HG03060 (cell line): ENCODE data around the gene TMPRSS9.

Experiments used
- ATAC-seq: cut with Tn5 transposase; IDR thresholded peaks from one replicate; pipeline ENCODE4 v1.9.1; 2021; ENCODE audit warnings: low read depth, moderate number of reproducible peaks; ENCODE audit not compliant: unreplicated experiment

Gene TMPRSS9

DNA sequence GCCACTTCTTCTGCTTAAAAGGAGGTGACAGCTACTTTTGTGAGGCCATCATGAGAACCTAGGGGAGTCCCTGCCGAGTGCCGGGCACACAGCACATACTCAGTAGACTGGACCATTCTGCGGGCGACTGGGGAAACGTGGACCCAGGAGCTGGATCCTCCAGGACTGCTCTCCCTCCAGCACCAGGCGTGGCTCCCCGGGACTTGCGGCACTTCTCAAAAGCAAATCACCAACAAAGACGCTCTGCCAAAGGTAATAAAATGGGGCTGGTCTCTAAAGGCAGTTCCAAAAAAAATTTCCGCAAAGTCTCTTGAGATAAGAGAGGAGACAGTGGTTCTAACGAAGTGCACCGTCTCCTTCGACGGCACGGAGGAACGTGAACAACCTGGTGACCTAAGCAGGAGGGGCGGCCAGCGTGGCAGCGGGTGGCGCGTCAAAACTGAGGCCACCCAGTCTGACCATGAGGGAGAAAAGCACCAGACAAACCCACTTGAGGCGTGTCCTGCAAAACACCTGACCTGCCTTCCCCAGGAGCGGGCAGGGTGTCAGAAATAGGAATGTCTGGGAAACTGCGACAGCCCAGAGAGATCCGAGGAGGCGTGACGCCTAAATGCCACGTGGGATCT lies 1.4 kb upstream of the TMPRSS9 start:
- ATAC-seq = no peak

DNA sequence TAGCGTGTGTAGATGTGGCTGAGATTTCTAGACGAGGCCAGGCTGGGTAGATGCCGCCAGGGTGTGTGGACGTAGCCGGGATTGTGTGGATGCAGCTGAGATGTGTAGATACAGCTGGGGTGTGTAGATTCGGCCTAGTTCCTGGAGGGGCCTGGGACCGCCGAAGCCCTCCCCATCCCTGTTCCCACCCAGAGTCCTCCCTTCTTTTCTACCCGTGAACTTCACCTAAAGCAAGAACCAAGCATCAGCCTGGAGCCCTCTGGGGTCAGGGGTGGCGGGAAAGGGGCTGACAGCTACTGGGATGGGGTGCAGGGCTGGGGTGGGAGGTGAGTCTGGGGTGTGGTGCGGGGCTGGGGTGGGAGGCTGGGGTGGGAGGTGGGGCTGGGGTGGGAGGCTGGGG lies 768 bp downstream of the TMPRSS9 start:
- no peak for ATAC-seq

DNA sequence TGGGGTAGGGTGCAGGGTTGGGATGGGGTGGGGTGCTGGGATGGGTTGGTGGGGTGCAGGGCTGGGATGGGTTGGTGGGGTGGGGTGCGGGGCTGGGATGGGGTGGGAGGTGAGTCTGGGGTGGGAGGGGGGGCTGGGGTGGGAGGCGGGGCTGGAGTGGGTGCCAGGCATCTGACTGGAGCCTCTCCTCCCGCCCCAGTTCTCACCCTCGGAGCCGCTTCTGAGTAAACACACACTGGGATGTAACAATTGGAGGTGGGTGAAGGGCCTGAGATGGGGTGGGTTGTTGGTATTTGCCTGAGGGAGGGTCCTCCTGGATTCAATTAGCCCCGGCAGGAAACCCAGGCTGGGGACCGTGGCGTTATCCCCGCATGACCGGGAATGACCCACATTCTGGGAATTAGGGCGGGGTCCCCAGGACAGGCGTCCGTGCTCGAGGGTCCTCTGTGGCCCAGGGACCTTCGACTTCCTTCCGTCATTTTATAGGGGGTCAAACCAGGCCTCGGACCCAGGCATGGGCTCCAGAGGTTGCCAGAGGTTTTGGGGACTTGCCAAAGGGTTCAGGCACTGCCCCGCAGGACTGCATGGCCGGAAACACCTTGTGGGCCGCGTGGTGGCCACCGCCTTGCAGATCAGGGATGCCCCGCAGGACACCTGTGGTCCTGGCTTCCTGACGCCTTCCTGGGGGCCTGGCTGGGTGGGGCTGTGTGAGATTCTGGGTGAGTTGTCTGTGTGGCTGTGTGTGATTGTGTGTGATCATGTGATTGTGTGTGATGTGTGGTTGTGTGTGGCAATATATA lies 1.4 kb downstream of the TMPRSS9 start:
- no peak for ATAC-seq

DNA sequence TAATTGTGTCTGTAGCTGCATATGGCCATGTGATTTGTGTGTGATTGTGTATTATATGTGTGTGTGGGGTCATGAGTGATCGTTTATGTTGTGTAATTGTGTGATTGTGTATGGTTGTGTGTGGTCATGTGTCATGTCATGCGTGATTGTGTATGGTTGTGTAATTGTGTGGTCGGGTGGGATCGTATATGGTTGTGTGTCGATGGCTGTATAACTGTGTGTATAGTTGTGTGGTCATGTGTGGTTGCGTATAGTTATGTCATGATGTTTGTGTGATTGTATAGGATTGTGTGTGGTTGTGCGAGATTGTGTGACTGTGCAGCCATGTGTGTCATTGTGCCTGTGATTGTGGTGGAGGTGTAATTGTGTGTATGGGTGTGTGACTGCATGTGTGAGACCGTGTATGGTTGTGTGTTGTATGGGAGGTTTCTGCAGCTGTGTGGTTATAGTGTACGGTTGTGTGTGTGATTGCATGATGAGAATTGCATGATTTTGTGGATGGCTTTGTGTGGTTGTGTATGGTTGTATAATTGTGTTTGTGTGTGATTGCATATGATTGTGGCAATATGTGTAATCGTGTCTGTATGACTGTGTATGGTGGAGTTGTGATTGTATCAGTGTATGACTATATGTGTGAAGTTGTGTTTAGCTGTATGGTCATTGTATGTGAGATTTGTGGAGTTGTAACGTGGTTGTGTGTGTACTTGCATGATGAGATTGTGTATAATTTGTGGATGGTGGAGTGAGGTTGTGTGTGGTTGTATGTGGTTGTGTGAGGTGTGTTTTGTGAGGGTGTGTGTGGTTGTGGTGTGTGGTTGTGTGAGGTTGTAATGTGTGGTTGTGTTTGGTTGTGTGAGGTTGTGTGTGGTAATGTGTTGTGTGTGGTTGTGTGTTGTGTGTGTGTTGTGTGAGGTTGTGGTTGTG lies 2.2 kb downstream of the TMPRSS9 start:
- no peak for ATAC-seq

DNA sequence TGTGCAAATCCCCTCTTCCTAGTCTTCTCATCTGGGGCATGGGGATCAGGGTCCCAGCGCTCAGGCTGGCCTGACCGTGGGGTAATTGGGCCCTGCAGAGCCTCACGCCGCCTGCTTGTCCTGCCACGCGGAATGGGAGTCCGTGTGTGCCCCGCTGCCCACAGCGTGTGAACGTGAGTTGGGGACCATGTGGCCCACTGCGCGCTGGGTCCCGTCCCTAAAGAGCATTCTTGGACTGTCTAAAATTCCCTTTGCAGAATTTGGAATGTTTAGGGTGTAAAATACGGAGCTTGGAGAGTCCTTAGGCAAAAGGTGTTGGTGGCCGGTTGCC lies 2.9 kb downstream of the TMPRSS9 start:
- no peak for ATAC-seq

DNA sequence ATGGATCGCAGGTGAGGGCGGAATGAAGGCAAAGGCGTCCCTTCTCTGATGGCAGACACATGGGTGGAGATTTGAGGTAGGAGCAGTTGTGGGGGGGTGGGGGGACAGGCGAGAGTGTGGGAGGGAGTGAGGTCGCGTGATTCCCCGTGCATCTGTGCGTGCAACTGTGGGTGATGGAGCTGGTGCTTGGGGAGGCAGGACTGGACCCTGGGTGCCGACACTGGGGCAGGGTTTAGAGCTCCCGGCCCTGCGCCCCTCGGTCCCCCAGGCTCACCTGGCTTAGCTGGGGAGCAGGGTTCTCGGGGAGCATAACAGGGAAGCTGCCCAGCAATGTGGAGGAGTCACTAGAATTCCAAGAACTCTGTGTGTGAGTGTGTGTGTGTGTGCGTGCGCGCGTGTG lies 3.4 kb downstream of the TMPRSS9 start:
- no peak for ATAC-seq

DNA sequence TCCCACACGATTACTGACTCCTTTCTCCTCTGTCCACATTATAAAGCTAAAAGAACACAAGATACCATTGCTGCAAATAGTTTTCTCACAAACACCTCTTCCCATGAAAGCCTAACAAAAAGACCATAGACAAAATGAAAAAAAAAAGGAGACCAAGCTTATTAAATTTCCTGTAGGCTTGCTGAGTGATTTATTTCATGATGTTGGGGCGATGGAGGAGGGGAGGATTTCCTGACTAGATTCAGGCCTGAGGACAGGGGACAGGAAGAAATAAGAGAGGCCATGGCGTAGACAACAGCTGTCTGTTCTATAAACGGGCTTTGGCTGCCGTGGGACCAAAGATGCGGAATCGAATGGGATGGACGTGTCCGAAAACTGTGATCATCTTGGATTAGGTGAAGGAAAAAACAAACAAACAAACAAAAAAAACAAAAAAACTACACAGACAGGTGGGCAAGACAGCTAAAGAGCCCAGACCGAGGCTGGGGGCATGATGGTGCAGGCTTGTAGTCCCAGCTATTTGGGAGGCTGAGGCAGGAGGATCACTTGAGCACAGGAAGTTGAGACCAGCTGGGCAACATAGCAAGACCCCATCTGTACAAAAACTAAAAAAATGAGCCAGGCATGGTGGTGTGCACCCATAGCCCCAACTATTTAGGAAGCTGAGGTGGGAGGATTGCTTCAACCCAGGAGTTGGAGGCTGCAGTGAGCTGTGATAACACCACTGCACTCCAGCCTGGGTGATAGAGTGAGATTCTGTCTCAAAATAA lies 5.3 kb downstream of the TMPRSS9 start:
- ATAC-seq = no peak

DNA sequence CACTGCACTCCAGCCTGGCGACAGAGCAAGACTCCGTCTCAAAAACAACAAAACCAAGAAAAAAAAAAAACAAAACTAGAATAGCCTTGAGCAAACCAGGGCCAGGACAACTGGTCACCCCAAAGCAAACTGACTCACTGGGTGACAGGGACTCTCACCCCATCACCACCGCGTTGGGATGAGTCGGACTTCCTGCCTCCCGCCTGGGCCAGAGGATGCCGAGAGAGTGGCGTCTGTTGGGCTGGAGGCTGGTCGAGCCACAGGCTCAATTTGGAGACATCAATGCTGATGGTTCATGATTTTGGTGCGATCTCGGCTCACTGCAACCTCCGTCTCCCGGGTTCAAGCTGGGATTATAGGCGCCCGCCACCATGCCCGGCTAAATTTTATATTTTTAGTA lies 11.6 kb downstream of the TMPRSS9 start:
- ATAC-seq = no peak

DNA sequence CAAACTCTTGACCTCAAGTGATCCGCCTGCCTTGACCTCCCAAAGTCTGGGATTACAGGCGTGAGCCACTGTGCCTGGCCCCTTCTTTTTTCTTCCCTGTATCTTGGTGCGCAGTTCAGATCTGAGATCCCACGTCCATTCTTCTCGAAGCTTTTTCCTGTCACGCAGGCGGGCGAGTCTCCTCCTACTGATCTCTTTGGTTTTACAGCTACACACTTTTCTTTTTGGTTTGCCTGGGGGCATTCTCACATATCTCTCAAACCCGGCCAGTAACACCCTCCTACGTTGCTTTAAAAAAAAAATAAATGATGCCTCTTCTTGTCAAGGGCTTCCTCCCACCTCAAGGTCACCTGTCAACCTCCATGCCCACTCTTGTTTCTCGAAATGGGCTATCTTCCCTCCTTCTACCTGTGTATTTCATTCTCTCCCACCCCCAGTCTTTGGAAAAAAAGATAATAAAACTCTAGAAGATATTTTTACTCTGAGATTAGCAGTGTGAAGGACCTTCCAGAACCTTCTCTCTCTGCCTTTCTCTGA lies 12.1 kb downstream of the TMPRSS9 start:
- ATAC-seq = no peak

DNA sequence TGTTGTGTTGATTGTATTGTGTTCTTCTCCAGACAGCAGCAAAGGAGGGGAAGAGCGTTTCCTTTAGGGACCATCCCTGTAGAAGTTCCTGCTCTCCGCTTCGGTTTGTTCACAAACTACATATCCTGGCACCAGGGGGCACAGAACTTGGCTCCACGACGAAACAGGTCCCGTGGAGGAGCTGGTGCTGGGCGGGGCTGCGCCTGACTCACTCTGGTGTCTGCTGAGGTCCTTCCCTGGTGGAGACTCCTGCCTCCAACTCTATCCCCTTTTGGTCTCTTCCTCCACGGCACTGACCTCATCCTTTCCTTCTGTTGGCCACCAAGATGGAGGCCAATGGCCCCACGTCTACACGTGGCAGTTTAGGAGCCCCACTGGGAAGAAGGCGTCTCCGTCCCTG lies 14.7 kb downstream of the TMPRSS9 start:
- ATAC-seq = no peak

DNA sequence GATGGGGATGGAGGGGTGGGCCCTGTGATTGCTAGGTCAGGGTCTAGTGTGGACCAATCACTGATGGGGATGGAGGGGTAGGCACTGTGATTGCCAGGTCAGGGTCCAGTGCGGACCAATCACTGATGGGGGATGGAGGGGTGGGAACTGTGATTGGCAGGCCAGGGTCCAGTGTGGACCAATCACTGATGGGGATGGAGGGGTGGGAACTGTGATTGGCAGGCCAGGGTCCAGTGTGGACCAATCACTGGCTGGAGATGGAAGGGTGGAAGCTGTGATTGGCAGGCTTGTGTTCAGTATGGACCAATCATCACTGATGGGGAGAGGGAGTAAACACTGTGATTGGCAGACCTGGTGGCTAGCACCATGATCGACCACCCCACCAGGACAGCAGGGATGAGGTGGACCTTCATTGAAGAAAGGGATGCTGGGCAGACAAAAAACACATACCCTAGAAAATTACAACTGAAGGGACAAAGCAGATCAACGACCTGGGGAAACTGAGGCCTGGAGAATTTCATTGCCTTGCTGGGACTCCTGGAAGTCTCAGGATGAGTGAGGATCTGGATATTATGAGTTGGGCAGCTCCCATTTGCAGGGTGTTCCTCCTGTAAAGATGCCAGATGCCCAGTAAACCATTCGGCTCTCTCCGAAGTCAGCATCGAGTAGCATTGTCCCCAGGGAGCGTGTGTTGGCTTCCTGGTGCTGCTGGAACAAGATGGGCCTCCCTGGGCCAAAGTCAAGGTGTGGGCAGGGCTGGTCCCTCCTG lies 15.5 kb downstream of the TMPRSS9 start:
- no peak for ATAC-seq

DNA sequence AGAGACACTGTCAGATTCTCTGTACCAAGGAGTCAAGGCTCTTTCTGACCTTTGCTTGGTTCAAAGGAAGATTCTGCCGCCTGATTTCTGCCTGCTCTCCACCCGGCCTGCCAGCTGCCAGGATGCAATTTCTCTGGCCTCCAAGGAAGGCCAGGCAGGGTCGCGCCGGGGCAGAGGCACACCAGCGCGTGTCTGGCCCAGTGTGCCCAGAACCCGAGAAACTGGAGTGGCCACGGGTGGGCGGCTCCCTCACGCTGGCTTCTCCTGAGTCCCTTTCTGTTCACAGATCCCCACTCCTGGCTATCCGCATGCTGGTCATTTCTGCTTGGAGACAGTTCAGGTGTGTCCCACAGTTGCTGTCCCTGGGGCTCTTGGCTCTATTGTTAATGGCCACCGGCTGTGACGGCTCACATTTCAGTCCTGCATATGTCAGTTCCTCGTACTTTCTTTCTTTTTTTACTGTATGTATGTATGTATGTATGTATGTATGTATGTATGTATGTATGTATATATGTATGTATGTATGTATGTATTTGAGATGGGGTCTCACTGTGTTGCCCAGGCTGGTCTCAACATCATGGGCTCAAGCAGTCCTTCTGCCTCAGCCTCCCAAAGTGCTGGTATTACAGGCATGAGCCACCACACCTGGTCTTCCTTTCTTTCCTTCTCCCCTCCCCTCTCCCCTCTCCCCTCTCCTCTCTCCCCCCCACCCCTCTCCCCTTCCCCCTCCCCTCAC lies 16.9 kb downstream of the TMPRSS9 start:
- ATAC-seq = no peak

DNA sequence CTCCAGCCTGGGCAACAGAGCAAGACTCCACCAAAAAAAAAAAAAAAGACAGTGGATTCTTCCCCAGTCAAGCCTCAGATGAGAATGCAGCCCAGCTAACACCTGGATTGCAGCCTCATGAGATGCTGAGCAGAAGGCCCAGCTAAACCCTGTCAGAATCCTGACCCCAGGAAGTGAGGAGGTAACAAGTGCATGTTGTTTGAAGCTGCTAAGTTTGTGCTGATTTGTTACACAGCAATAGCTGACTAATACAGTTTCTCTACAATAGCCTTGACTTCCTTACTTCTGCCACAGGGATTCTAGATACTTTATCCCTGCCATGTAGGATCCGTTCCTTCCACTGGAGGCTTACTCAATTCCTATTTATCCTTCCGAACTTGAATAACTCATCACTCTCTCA lies 20.5 kb downstream of the TMPRSS9 start:
- ATAC-seq = no peak

DNA sequence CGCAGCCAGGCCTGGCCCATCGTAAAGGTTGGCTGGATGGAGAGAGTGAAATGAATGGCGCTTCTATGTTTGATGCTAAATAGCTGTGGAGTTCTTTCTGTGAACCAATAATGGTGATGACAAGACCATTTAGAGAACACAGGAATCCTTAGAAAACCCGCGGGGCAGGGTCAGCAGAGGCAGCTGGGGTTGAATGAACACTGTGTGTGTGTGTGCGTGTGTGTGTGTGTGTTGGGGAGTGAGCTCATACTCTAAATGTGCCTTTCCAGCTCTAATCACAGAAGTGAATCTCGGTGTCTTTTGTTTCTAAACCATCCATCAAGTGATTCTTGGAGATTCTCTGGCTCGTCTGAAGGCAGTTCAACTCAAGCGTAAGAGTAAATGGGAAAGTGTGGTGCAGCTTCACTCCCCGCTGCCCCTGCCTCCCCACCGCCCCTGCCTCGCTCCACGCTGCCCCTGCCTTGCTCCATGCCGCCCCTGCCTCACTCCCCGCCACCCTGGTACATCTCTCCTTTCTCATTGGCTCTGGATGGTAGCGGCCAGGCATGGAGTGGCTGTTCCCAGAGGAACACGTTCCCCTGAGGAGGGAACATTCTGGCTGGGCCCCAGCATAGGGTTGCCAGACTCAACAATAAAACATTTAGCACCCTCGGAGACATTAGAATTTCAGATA lies 21.2 kb downstream of the TMPRSS9 start:
- no peak for ATAC-seq

DNA sequence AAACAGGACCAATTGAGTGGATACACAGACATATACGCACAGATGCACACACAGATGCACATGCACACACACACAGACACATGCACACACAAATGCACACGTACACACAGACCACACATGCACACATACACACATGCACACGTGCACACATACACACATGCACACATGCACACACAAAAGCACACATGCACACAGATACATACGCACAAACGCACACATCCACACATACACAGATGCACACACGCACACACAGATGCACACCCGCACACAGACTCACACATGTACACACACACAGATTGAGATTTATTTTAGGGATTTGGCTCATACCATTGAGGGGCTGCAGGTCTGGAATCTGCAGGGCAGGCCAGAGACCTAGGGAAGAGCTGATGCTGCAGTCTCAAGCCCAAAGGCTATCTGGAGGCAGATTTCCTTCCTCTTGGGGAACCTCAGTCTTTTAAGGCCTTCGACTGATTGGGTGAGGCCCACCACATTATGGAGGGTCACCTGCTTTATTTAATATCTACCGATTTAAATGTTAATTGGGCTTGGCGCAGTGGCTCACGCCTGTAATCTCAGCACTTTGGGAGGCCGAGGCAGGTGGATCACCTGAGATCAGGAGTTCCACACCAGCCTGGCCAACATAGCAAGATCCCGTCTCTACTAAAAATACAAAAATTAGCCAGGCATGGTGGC lies 22.6 kb downstream of the TMPRSS9 start:
- no peak for ATAC-seq

DNA sequence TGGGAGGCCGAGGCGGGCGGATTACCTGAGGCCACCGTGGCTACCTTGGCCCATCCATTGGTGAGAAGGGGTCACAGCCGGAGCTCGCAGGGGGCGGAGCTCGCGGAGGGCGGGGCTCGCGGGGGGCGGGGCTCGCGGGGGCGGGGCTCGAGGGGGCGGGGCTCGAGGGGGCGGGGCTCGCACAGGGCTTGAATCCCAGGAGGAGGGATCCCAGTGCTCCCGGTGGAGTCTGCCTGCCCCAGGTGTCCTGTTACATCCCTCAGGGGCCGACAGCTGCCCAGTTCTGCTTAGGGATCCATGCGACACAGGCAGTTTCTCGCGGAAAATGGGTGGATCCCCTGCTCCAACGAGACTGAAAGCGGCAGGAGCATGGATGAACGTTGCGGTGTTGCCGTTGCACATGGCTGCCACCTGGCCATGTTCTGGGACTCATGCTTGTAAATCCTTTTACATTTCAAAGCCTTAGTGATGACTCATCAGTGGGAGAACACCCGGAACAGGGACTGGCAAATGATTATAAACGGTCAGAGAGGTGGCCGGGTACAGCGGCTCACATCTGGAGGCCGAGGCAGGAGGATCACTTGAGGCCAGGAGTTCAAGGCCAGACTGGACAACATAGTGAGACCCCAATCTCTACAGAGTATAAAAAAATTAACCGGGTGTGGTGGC lies 25.1 kb downstream of the TMPRSS9 start:
- ATAC-seq = no peak
